GM12873 (cell line): ENCODE data around the gene TNS4.

ENCODE experiments used
- CTCF ChIP-seq: IDR thresholded peaks from 2 replicates; pipeline ENCODE4 v1.5.1; 2012; ENCODE audit warnings: low read depth, mild to moderate bottlenecking, moderate library complexity, low read length, control low read depth; ENCODE audit not compliant: insufficient read depth; ENCODE audit errors: missing control alignments

TNS4 gene

GRCh38 chr17:40431231-40431602 lies 70.2 kb downstream of the TNS4 start:
- no peak for TF ChIP-seq CTCF

- no peak for TF ChIP-seq CTCF
Observed at GRCh38 chr17:40430272-40431230, 70.9 kb downstream of the TNS4 start.

GRCh38 chr17:40427002-40427491 lies 74.4 kb downstream of the TNS4 start:
- TF ChIP-seq CTCF = no peak
